Neural progenitor cell (in vitro differentiated cells): ENCODE results near the gene ZDHHC8. TPM values are rescaled to one million over a fixed set of nuclear protein-coding genes. Genes with fewer than 3 reads are reported as not detected.

Experiments
- DNase-seq: peaks from one replicate; pipeline ENCODE4 v3.0.0-alpha.2; 2016; ENCODE audit warnings: low spot score
- H2AFZ ChIP-seq: fragments of 200-600 bp; sonication (generic); replicated peaks from 2 replicates; pipeline ENCODE4 v1.6.1; 2016; ENCODE audit warnings: antibody characterized with exemption
- H3F3A ChIP-seq: fragments of 200-600 bp; sonication (generic); 2 replicates; pipeline ENCODE4 v1.6.1; 2016; ENCODE audit warnings: antibody characterized with exemption, low read depth
- H3K27ac ChIP-seq: fragments of 200-600 bp; sonication (generic); 2 replicates; pipeline ENCODE4 v1.5.1; 2016; ENCODE audit warnings: mild to moderate bottlenecking
- H3K27me3 ChIP-seq: fragments of 200-600 bp; sonication (generic); 2 replicates; pipeline ENCODE4 v1.6.1; 2016; ENCODE audit warnings: mild to moderate bottlenecking, moderate library complexity
- H3K36me3 ChIP-seq: fragments of 200-600 bp; sonication (generic); 2 replicates; pipeline ENCODE4 v1.5.1; 2016
- H3K4me1 ChIP-seq: fragments of 200-600 bp; sonication (generic); 2 replicates; pipeline ENCODE4 v1.6.1; 2016; ENCODE audit warnings: mixed run types
- H3K4me2 ChIP-seq: fragments of 200-600 bp; sonication (generic); 2 replicates; pipeline ENCODE4 v1.6.1; 2016
- H3K4me3 ChIP-seq: fragments of 200-600 bp; sonication (generic); 2 replicates; pipeline ENCODE4 v1.5.1; 2016
- H3K79me2 ChIP-seq: fragments of 200-600 bp; sonication (generic); 2 replicates; pipeline ENCODE4 v1.6.1; 2016; ENCODE audit warnings: low read depth
- H3K9ac ChIP-seq: fragments of 200-600 bp; sonication (generic); 2 replicates; pipeline ENCODE4 v1.6.1; 2016
- H3K9me3 ChIP-seq: fragments of 200-600 bp; sonication (generic); 2 replicates; pipeline ENCODE4 v1.5.1; 2016; ENCODE audit warnings: low read depth
- H4K20me1 ChIP-seq: fragments of 200-600 bp; sonication (generic); 2 replicates; pipeline ENCODE4 v1.6.1; 2016; ENCODE audit warnings: low read depth
- H3K27ac Mint-ChIP-seq: 3 replicates; pipeline ENCODE4 v1.8.0; 2021; ENCODE audit warnings: mixed read lengths
- H3K27me3 Mint-ChIP-seq: 2 replicates; pipeline ENCODE4 v1.8.0; 2022; ENCODE audit warnings: low read depth, mild to moderate bottlenecking, inconsistent platforms, moderate library complexity, mixed read lengths; ENCODE audit not compliant: insufficient read depth
- H3K36me3 Mint-ChIP-seq: 3 replicates; pipeline ENCODE4 v1.8.0; 2021; ENCODE audit warnings: mixed read lengths
- H3K4me1 Mint-ChIP-seq: 3 replicates; pipeline ENCODE4 v1.8.0; 2021; ENCODE audit warnings: mixed read lengths
- H3K4me3 Mint-ChIP-seq: 3 replicates; pipeline ENCODE4 v1.8.0; 2021; ENCODE audit warnings: mild to moderate bottlenecking, moderate library complexity, mixed read lengths
- H3K9me3 Mint-ChIP-seq: 3 replicates; pipeline ENCODE4 v1.8.0; 2020; ENCODE audit warnings: mixed read lengths
- CTCF ChIP-seq: fragments of 200-600 bp; sonication (generic); IDR thresholded peaks from 2 replicates; pipeline ENCODE4 v1.5.1; 2017; ENCODE audit warnings: antibody characterized with exemption, mild to moderate bottlenecking
- EZH2 ChIP-seq: fragments of 200-600 bp; sonication (generic); IDR thresholded peaks from 2 replicates; pipeline ENCODE4 v1.6.1; 2017; ENCODE audit warnings: antibody characterized with exemption, mild to moderate bottlenecking, moderate library complexity
- EZH2phosphoT487 ChIP-seq: fragments of 200-600 bp; sonication (generic); IDR thresholded peaks from 2 replicates; pipeline ENCODE4 v1.6.1; 2017; ENCODE audit warnings: antibody characterized with exemption
- total RNA-seq: library from RNA; depleted of rRNA; stranded (reverse); fragments of >200 nt; gene quantifications from 2 replicates; pipeline ENCODE4 v1.2.3, GENCODE V29; 2015; ENCODE audit warnings: low replicate concordance

ZDHHC8 gene
- total RNA-seq, 1 donor from 2014 or later: 7.1 TPM

- Mint-ChIP-seq H3K4me1 (peaks cover 13% of the 10 kb centered on the region), H3K36me3 (peaks cover 13% of the 10 kb centered on the region), H3K27ac (no peak overlapping the region), H3K27me3 (peaks cover 5% of the 10 kb centered on the region), H3K4me3 (no peak overlapping the region), H3K9me3 (no peaks in the 10 kb centered on the region)
- H2AFZ ChIP-seq: no peak overlapping the region
- H3K4me3 ChIP-seq: no peak overlapping the region
- peaks cover 8% of the 10 kb centered on the region for H3K4me1 ChIP-seq
- peaks cover 65% of the 10 kb centered on the region for H4K20me1 ChIP-seq
- no peak for TF ChIP-seq CTCF
- TF ChIP-seq EZH2: no peak
- TF ChIP-seq EZH2phosphoT487: no peak
- H3K79me2 ChIP-seq: peaks cover 28% of the 10 kb centered on the region
- no peaks in the 10 kb centered on the region for H3K27me3 ChIP-seq
- H3K27ac ChIP-seq: peak overlapping the region; percentile 63
- DNase-seq: no peak
- H3K9ac ChIP-seq: no peak overlapping the region
- no peaks in the 10 kb centered on the region for H3K9me3 ChIP-seq
- no peaks in the 10 kb centered on the region for H3K36me3 ChIP-seq
- H3K4me2 ChIP-seq: no peak overlapping the region
- peaks cover 61% of the 10 kb centered on the region for H3F3A ChIP-seq
These were observed 3.0 kb upstream of the ZDHHC8 start for GRCh38 chr22:20128619-20128901.

GRCh38 chr22:20128902-20129746 is 2.5 kb upstream of the ZDHHC8 start:
- H3K27ac Mint-ChIP-seq: no peak overlapping the region
- peaks cover 13% of the 10 kb centered on the region for H3K4me1 Mint-ChIP-seq
- peak; percentile 50 for DNase-seq

GRCh38 chr22:20129747-20130014 is 1.9 kb upstream of the ZDHHC8 start:
- DNase-seq: no peak
- Mint-ChIP-seq H3K27me3 (peaks cover 5% of the 10 kb centered on the region), H3K4me3 (no peak overlapping the region), H3K9me3 (no peaks in the 10 kb centered on the region), H3K4me1 (peaks cover 13% of the 10 kb centered on the region), H3K36me3 (peaks cover 11% of the 10 kb centered on the region), H3K27ac (no peak overlapping the region)
- Histone ChIP-seq H3K27ac (no peak overlapping the region), H4K20me1 (peaks cover 63% of the 10 kb centered on the region), H3K36me3 (no peaks in the 10 kb centered on the region), H2AFZ (no peak overlapping the region), H3K79me2 (peaks cover 17% of the 10 kb centered on the region), H3K9ac (no peak overlapping the region), H3K4me3 (no peak overlapping the region), H3K27me3 (no peaks in the 10 kb centered on the region), H3F3A (peaks cover 61% of the 10 kb centered on the region), H3K4me1 (peaks cover 8% of the 10 kb centered on the region), H3K4me2 (no peak overlapping the region), H3K9me3 (no peaks in the 10 kb centered on the region)
- TF ChIP-seq EZH2: no peak
- no peak for TF ChIP-seq CTCF
- TF ChIP-seq EZH2phosphoT487: no peak

More at GRCh38 chr22:20128902-20129746, 2.5 kb upstream of the ZDHHC8 start:
- Histone ChIP-seq H4K20me1 (peaks cover 63% of the 10 kb centered on the region), H3F3A (peaks cover 61% of the 10 kb centered on the region), H3K27me3 (no peaks in the 10 kb centered on the region), H3K9me3 (no peaks in the 10 kb centered on the region), H3K4me2 (no peak overlapping the region), H3K36me3 (no peaks in the 10 kb centered on the region), H3K4me1 (peaks cover 8% of the 10 kb centered on the region), H3K79me2 (peaks cover 23% of the 10 kb centered on the region), H3K27ac (peak overlapping the region; percentile 63), H3K4me3 (no peak overlapping the region), H3K9ac (no peak overlapping the region), H2AFZ (no peak overlapping the region)
- H3K36me3 Mint-ChIP-seq: peaks cover 11% of the 10 kb centered on the region
- H3K27me3 Mint-ChIP-seq: peaks cover 5% of the 10 kb centered on the region
- TF ChIP-seq CTCF: peak; percentile 48
- TF ChIP-seq EZH2: no peak
- no peak for TF ChIP-seq EZH2phosphoT487
- H3K4me3 Mint-ChIP-seq: no peak overlapping the region
- H3K9me3 Mint-ChIP-seq: no peaks in the 10 kb centered on the region
